CD1c-positive myeloid dendritic cell (primary cell): ENCODE results near the gene CFAP100.

ENCODE experiments used
- DNase-seq: peaks from one replicate; pipeline ENCODE4 v3.0.0-alpha.2; 2016; ENCODE audit errors: extremely low spot score

CFAP100 gene

GRCh38 chr3:126421573-126422119 lies 26.9 kb downstream of the CFAP100 start:
- no peak for DNase-seq

GRCh38 chr3:126422121-126422520 lies 27.4 kb downstream of the CFAP100 start:
- no peak for DNase-seq

GRCh38 chr3:126422571-126423091 lies 27.9 kb downstream of the CFAP100 start:
- no peak for DNase-seq

- no peak for DNase-seq
Measured at GRCh38 chr3:126423191-126424038, 28.7 kb downstream of the CFAP100 start.

GRCh38 chr3:126424039-126424717 lies 29.5 kb downstream of the CFAP100 start:
- no peak for DNase-seq

GRCh38 chr3:126424751-126425150 lies 30.0 kb downstream of the CFAP100 start:
- DNase-seq: no peak

GRCh38 chr3:126431103-126431534 lies 36.4 kb downstream of the CFAP100 start:
- DNase-seq: no peak

- DNase-seq: no peak
Measured at GRCh38 chr3:126432361-126433104, 37.8 kb downstream of the CFAP100 start.

GRCh38 chr3:126433105-126433430 lies 38.4 kb downstream of the CFAP100 start:
- no peak for DNase-seq

- DNase-seq: no peak
Measured at GRCh38 chr3:126433496-126434263, 39.0 kb downstream of the CFAP100 start.

GRCh38 chr3:126434264-126434590 lies 39.5 kb downstream of the CFAP100 start:
- no peak for DNase-seq

GRCh38 chr3:126434931-126435411 lies 40.3 kb downstream of the CFAP100 start:
- no peak for DNase-seq

GRCh38 chr3:126435456-126436315 lies 41.0 kb downstream of the CFAP100 start:
- DNase-seq: no peak

- no peak for DNase-seq
Measured at GRCh38 chr3:126436826-126437717, 42.4 kb downstream of the CFAP100 start.

GRCh38 chr3:126438186-126438585 lies 43.5 kb downstream of the CFAP100 start:
- no peak for DNase-seq

- no peak for DNase-seq
Measured at GRCh38 chr3:126438746-126439145, 44.0 kb downstream of the CFAP100 start.

- no peak for DNase-seq
Measured at GRCh38 chr3:126439346-126439967, 44.7 kb downstream of the CFAP100 start.

GRCh38 chr3:126439968-126440708 lies 45.4 kb downstream of the CFAP100 start:
- no peak for DNase-seq
